H9 (cell line): Measurements from ENCODE around the gene PICALM. TPM values are rescaled to one million over a fixed set of nuclear protein-coding genes. Genes with fewer than 3 reads are reported as not detected.

ENCODE experiments used
- DNase-seq: peaks from one replicate; pipeline ENCODE4 v3.0.0-alpha.2; 2017
- H2AFZ ChIP-seq: one replicate; pipeline ENCODE4 v1.6.1; 2013; ENCODE audit warnings: mild to moderate bottlenecking, low read length, control low read depth, moderate library complexity
- H2AK5ac ChIP-seq: 2 replicates; pipeline ENCODE4 v1.6.1; 2013; ENCODE audit warnings: low read length, control low read depth, mixed read lengths; ENCODE audit not compliant: insufficient read length
- H2BK120ac ChIP-seq: one replicate; pipeline ENCODE4 v1.6.1; 2013; ENCODE audit warnings: low read depth, mild to moderate bottlenecking, low read length, control low read depth, inconsistent platforms; ENCODE audit not compliant: poor library complexity, severe bottlenecking
- H2BK12ac ChIP-seq: 2 replicates; pipeline ENCODE4 v1.6.1; 2013; ENCODE audit warnings: low read length, control low read depth, mixed read lengths, low read depth; ENCODE audit not compliant: insufficient read length
- H2BK15ac ChIP-seq: 2 replicates; pipeline ENCODE4 v1.6.1; 2013; ENCODE audit warnings: low read depth, low read length, control low read depth
- H2BK20ac ChIP-seq: one replicate; pipeline ENCODE4 v1.6.1; 2013; ENCODE audit warnings: low read depth, mild to moderate bottlenecking, low read length, control low read depth, inconsistent platforms; ENCODE audit not compliant: poor library complexity, severe bottlenecking
- H2BK5ac ChIP-seq: 2 replicates; pipeline ENCODE4 v1.6.1; 2013; ENCODE audit warnings: low read length, control low read depth, mixed read lengths; ENCODE audit not compliant: insufficient read length
- H3K14ac ChIP-seq: 2 replicates; pipeline ENCODE4 v1.6.1; 2013; ENCODE audit warnings: low read length, control low read depth; ENCODE audit not compliant: insufficient read depth
- H3K18ac ChIP-seq: 2 replicates; pipeline ENCODE4 v1.6.1; 2013; ENCODE audit warnings: low read depth, mild to moderate bottlenecking, mixed read lengths, low read length, control low read depth; ENCODE audit not compliant: insufficient read length
- H3K23ac ChIP-seq: 2 replicates; pipeline ENCODE4 v1.6.1; 2013; ENCODE audit warnings: low read length, control low read depth, mixed read lengths, low read depth; ENCODE audit not compliant: insufficient read length
- H3K23me2 ChIP-seq: 2 replicates; pipeline ENCODE4 v1.6.1; 2013; ENCODE audit warnings: low read depth, mild to moderate bottlenecking, mixed read lengths, low read length, control low read depth; ENCODE audit not compliant: insufficient read length, poor library complexity, severe bottlenecking
- H3K27ac ChIP-seq: 2 replicates; pipeline ENCODE4 v1.5.1; 2013; ENCODE audit warnings: low read length, control low read depth, mixed read lengths, low read depth; ENCODE audit not compliant: insufficient read length
- H3K27me3 ChIP-seq: 2 replicates; pipeline ENCODE4 v1.6.1; 2013; ENCODE audit warnings: low read length, control low read depth, inconsistent platforms; ENCODE audit not compliant: insufficient read depth
- H3K4ac ChIP-seq: 2 replicates; pipeline ENCODE4 v1.6.1; 2013; ENCODE audit warnings: low read depth, mild to moderate bottlenecking, control low read depth, inconsistent platforms, low read length, moderate library complexity
- H3K4me1 ChIP-seq: 2 replicates; pipeline ENCODE4 v1.6.1; 2013; ENCODE audit warnings: low read length, control low read depth, inconsistent platforms; ENCODE audit not compliant: insufficient read depth
- H3K4me2 ChIP-seq: 2 replicates; pipeline ENCODE4 v1.6.1; 2013; ENCODE audit warnings: low read length, control low read depth, mixed read lengths; ENCODE audit not compliant: insufficient read length, insufficient read depth
- H3K56ac ChIP-seq: 2 replicates; pipeline ENCODE4 v1.6.1; 2013; ENCODE audit warnings: low read depth, mild to moderate bottlenecking, mixed read lengths, low read length, control low read depth; ENCODE audit not compliant: insufficient read length
- H3K79me1 ChIP-seq: 2 replicates; pipeline ENCODE4 v1.6.1; 2013; ENCODE audit warnings: low read depth, mild to moderate bottlenecking, moderate library complexity, low read length, control low read depth, inconsistent platforms; ENCODE audit not compliant: insufficient read depth, poor library complexity, severe bottlenecking
- H3K79me2 ChIP-seq: 2 replicates; pipeline ENCODE4 v1.6.1; 2013; ENCODE audit warnings: low read length, control low read depth, inconsistent platforms; ENCODE audit not compliant: insufficient read depth
- H3K9ac ChIP-seq: 2 replicates; pipeline ENCODE4 v1.6.1; 2013; ENCODE audit warnings: low read length, control low read depth, mixed read lengths; ENCODE audit not compliant: insufficient read length; ENCODE audit errors: extremely low read depth
- H3K9me3 ChIP-seq: one replicate; pipeline ENCODE4 v1.6.1; 2013; ENCODE audit warnings: low read depth, low read length, inconsistent platforms; ENCODE audit not compliant: control insufficient read depth
- H3T11ph ChIP-seq: one replicate; pipeline ENCODE4 v1.6.1; 2013; ENCODE audit warnings: mild to moderate bottlenecking, low read length, control low read depth, inconsistent platforms
- H4K20me1 ChIP-seq: one replicate; pipeline ENCODE4 v1.6.1; 2013; ENCODE audit not compliant: control insufficient read depth, insufficient read length, insufficient read depth
- H4K5ac ChIP-seq: 2 replicates; pipeline ENCODE4 v1.6.1; 2013; ENCODE audit warnings: low read depth, mild to moderate bottlenecking, mixed read lengths, low read length, control low read depth; ENCODE audit not compliant: insufficient read length
- H4K8ac ChIP-seq: replicated peaks from 2 replicates; pipeline ENCODE4 v1.6.1; 2013; ENCODE audit warnings: low read length, control low read depth, mixed read lengths, low read depth; ENCODE audit not compliant: insufficient read length
- H4K91ac ChIP-seq: 2 replicates; pipeline ENCODE4 v1.6.1; 2013; ENCODE audit warnings: low read depth, mild to moderate bottlenecking, moderate library complexity, mixed read lengths, low read length, control low read depth; ENCODE audit not compliant: insufficient read length
- H3K27ac Mint-ChIP-seq, 3 experiments: 2 replicates in 2 of 3; 3 replicates in 1 of 3; pipeline ENCODE4 v1.8.0; 2020 to 2021; ENCODE audit warnings: mixed read lengths in 3 of 3, mild to moderate bottlenecking in 1 of 3, moderate library complexity in 1 of 3
- H3K27me3 Mint-ChIP-seq: 2 replicates; pipeline ENCODE4 v1.8.0; 2021; ENCODE audit warnings: low read depth, mild to moderate bottlenecking, moderate library complexity, mixed read lengths
- H3K36me3 Mint-ChIP-seq, 3 experiments: 2 replicates in 2 of 3; 3 replicates in 1 of 3; pipeline ENCODE4 v1.8.0; 2020 to 2021; ENCODE audit warnings: low read depth in 3 of 3, mixed read lengths in 3 of 3; ENCODE audit not compliant: insufficient read depth in 1 of 3
- H3K4me1 Mint-ChIP-seq, 2 experiments: 2 replicates each; pipeline ENCODE4 v1.8.0; 2020; ENCODE audit warnings: mixed read lengths in 2 of 2
- H3K4me3 Mint-ChIP-seq, 2 experiments: 2 replicates in 1 of 2; 3 replicates in 1 of 2; pipeline ENCODE4 v1.8.0; 2020 to 2021; ENCODE audit warnings: mild to moderate bottlenecking in 2 of 2, mixed read lengths in 2 of 2, moderate library complexity in 1 of 2
- H3K9me3 Mint-ChIP-seq, 2 experiments: 2 replicates in 1 of 2; 3 replicates in 1 of 2; pipeline ENCODE4 v1.8.0; 2020; ENCODE audit warnings: mild to moderate bottlenecking in 2 of 2, mixed read lengths in 2 of 2, moderate library complexity in 1 of 2
- CTCF ChIP-seq: fragments of 200-600 bp; sonication (generic); conservative IDR thresholded peaks from 3 replicates; pipeline ENCODE4 v1.8.0; 2021; ENCODE audit warnings: antibody characterized with exemption, mild to moderate bottlenecking
- WGBS: extraction: QIAGEN DNeasy Blood & Tissue Kit; methylation state at CpG from one replicate; pipeline ENCODE4 v1.1.7; 2013; ENCODE audit warnings: missing lambda C conversion rate, low lambda C conversion rate, mixed read lengths; ENCODE audit not compliant: insufficient read length; ENCODE audit errors: extremely low coverage; 5-methylcytosine and 5-hydroxymethylcytosine counted together
- total RNA-seq: library from RNA; stranded (reverse); gene quantifications from 2 replicates; pipeline ENCODE4 v1.2.1, GENCODE V29; 2021

PICALM gene
- total RNA-seq, 1 experiment from 2014 or later = 76.4 TPM

GRCh38 chr11:86016451-86016850, 52.4 kb downstream of the PICALM start:
- H4K91ac ChIP-seq = no peak overlapping the region
- TF ChIP-seq CTCF = no peak
- H2BK15ac ChIP-seq = no peak overlapping the region
- no peaks in the 10 kb centered on the region for H3K79me2 ChIP-seq
- H3K14ac ChIP-seq = no peak overlapping the region
- H3K27ac Mint-ChIP-seq = peak overlapping the region in 2 of 3 experiments; percentile 3 to 37; a peak in 4 of 7 replicates
- no peak overlapping the region for H3K4me3 Mint-ChIP-seq
- no peak overlapping the region for H3K56ac ChIP-seq
- H3K27me3 Mint-ChIP-seq = no peaks in the 10 kb centered on the region
- H2BK12ac ChIP-seq = no peak overlapping the region
- H3K36me3 Mint-ChIP-seq = peaks cover 13 to 42% (median 32%) of the 10 kb centered on the region in 3 experiments; a peak in 6 of 7 replicates
- H3K18ac ChIP-seq = no peak overlapping the region
- no peaks in the 10 kb centered on the region for H3K27me3 ChIP-seq
- no CpG with 5 or more reads among the region's 2 CpGs for WGBS
- no peaks in the 10 kb centered on the region for H3K23me2 ChIP-seq
- no peak overlapping the region for H3K9ac ChIP-seq
- no peaks in the 10 kb centered on the region for H3K9me3 Mint-ChIP-seq
- H3K79me1 ChIP-seq = no peaks in the 10 kb centered on the region
- no peak overlapping the region for H3K4ac ChIP-seq
- no peak overlapping the region for H2AK5ac ChIP-seq
- no peak overlapping the region for H2BK5ac ChIP-seq
- H3K4me1 ChIP-seq = no peaks in the 10 kb centered on the region
- no peak overlapping the region for H2BK120ac ChIP-seq
- no peak overlapping the region for H4K8ac ChIP-seq
- H3K23ac ChIP-seq = no peak overlapping the region
- no peak overlapping the region for H4K5ac ChIP-seq
- no peak overlapping the region for H3T11ph ChIP-seq
- H3K4me2 ChIP-seq = no peak overlapping the region
- no peak overlapping the region for H2BK20ac ChIP-seq
- no peak overlapping the region for H2AFZ ChIP-seq
- H3K4me1 Mint-ChIP-seq = peaks cover 0 to 7% of the 10 kb centered on the region in 2 experiments; a peak in 3 of 4 replicates
- DNase-seq = no peak
- no peak overlapping the region for H3K27ac ChIP-seq
- no peaks in the 10 kb centered on the region for H3K9me3 ChIP-seq
- H4K20me1 ChIP-seq = no peaks in the 10 kb centered on the region
